GM12801 (cell line): Measurements from ENCODE around the gene GCHFR.

Source experiments
- CTCF ChIP-seq: IDR thresholded peaks from one replicate; pipeline ENCODE4 v1.5.1; 2011; ENCODE audit warnings: control low read depth; ENCODE audit not compliant: insufficient read length; ENCODE audit errors: extremely low read depth

Gene GCHFR

DNA sequence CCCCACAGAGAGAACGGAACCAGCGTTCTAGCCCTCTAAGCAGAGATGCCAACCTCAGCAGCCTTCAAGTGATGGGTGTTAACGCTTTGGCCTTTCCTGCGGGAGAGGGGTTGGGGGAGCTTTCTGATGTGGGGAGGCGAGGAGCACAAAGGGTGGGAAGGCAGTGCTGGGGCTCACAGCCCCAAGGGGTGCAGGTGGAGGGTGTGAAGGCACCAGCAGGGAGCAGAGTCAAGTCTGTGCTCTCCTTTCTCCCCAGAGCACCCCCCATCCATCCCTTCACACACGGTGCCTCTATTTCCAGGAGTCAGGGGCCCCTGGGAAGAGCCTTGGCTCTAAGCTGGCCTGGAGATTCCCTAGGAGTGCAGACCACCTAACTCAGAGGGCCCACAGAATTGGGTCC is 10.0 kb downstream of the GCHFR start:
- TF ChIP-seq CTCF: no peak

- no peak for TF ChIP-seq CTCF
Observed at GRCh38 chr15:40775007-40775406, 11.1 kb downstream of the GCHFR start.

GRCh38 chr15:40775740-40776536 is 12.1 kb downstream of the GCHFR start:
- no peak for TF ChIP-seq CTCF

DNA sequence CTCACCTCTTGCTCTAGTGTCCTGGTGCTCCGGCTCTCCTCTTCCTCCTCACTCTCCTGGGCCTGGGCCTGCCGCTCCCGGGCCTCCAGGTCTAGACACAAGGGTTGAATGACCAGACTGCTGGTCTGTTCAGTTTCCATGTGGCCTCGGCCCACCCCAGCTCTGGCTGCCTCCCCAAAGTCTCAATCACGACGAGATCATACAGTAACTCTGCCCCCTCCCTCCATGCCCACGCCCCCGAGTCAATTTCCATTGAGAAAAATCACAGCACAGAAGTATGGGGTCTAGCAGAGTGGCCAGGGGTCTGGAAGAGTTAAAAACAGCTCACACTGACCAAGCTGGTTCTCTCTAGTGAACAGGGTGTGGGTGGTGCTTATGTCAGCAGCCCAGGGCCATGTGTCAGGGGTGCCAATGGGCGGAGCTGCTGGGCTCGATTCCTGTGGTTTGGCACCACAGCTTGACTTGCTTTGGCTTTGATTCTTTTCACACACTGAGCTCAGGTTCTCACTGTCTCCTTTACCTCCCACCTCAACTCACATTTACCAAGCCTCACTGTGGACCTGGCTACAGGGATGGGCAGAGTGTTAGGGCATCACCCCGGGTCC is 12.8 kb downstream of the GCHFR start:
- TF ChIP-seq CTCF: no peak

DNA sequence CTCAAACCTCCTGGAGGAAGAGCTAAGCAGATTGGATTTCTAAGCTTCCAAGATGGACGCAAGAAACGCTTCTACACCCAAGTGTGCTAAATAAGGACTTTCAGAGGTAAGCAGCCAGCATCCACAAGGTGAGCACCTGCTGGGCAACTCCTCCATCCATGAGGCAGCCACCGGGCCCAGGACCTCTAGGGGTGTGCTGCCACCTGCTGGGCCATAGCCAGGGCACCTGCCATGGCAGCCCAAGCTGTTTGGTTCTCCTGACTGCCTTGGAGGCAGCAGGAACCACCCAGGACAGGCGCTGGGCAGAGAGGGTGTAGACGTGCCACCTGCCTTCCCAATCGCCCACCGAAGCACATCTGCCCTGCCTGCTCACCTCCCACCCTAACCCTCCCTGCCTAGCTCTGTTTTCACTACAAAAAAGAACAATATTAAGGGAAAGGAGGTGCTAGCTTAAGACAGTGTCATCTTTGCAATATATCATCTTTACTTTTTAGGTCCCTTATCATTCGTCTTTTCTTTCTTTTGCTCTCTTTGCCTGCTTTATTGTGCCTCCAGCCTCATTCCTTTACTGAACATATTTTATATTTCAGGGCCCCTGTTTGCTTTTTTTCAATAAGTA is 18.9 kb downstream of the GCHFR start:
- TF ChIP-seq CTCF: peak; percentile 58

DNA sequence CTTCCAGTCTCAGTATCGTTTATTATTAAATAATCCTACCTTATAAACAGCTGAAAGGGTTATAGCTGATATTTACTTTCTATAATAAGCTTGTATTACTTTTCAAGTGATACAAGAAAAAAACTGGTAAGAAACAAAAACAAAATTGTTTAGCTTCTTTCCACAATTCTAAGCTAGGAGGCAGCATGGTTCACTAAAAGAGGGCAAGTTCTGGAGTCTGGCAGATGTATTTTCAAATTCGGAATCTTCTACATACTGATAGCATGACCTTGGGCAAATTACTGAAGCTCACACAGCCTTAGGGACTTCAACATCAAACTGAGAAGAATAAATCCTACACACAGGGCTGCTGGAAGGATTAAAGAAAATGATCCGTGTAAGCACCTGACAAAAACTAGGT is 21.3 kb downstream of the GCHFR start:
- TF ChIP-seq CTCF: no peak

DNA sequence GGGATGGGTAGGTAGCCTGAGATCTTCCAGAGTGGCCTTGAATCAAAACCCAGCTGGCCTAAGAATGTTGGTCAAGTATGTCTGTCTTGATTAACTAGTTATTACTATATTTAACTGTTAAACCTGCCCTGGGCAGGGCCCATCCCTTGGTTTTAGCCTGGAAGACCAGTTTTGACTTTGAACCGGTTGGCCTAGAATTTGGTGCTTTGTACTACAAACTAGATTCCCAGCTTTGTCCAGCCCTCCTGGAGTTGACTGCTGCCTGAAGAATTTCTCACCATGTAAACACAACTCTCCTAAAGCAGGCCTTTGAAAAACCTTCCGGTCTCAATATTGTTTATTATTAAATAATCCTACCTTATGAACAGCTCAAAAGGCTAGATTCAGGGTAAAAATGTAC is 21.9 kb downstream of the GCHFR start:
- no peak for TF ChIP-seq CTCF
